DMS153 treated with DMSO at 0.1 percent for 48 hours (cell line): Measurements from ENCODE around the gene ACTL8.

ENCODE experiments used
- DNase-seq: peaks from one replicate; lab custom pipeline; 2025; ENCODE audit not compliant: unreplicated experiment; lab: John Stamatoyannopoulos, UW

The ACTL8 gene

GRCh38 chr1:17842686-17843085, 87.6 kb downstream of the ACTL8 start:
- no peak for DNase-seq

GRCh38 chr1:17844185-17844826, 89.2 kb downstream of the ACTL8 start:
- no peak for DNase-seq

GRCh38 chr1:17845583-17845982, 90.5 kb downstream of the ACTL8 start:
- DNase-seq, result no peak

- peak; percentile 68 for DNase-seq
These were observed 91.2 kb downstream of the ACTL8 start for GRCh38 chr1:17846341-17846740.

GRCh38 chr1:17847111-17847510, 92.0 kb downstream of the ACTL8 start:
- DNase-seq, result no peak

- DNase-seq, result no peak
These were observed 94.1 kb downstream of the ACTL8 start for GRCh38 chr1:17849216-17849615.

GRCh38 chr1:17851056-17851455, 95.9 kb downstream of the ACTL8 start:
- DNase-seq, result no peak

GRCh38 chr1:17852383-17852782, 97.2 kb downstream of the ACTL8 start:
- no peak for DNase-seq

- DNase-seq, result no peak
These were observed 98.3 kb downstream of the ACTL8 start for GRCh38 chr1:17853241-17853935.

- no peak for DNase-seq
These were observed 101.5 kb downstream of the ACTL8 start for GRCh38 chr1:17856496-17857108.

- no peak for DNase-seq
These were observed 102.0 kb downstream of the ACTL8 start for GRCh38 chr1:17857109-17857499.

GRCh38 chr1:17857996-17858395, 102.9 kb downstream of the ACTL8 start:
- no peak for DNase-seq

GRCh38 chr1:17860812-17861211, 105.7 kb downstream of the ACTL8 start:
- DNase-seq, result no peak

GRCh38 chr1:17861685-17862084, 106.6 kb downstream of the ACTL8 start:
- no peak for DNase-seq

GRCh38 chr1:17862121-17862520, 107.0 kb downstream of the ACTL8 start:
- no peak for DNase-seq

GRCh38 chr1:17865912-17866739, 111.0 kb downstream of the ACTL8 start:
- no peak for DNase-seq

- DNase-seq, result no peak
These were observed 111.6 kb downstream of the ACTL8 start for GRCh38 chr1:17866740-17867029.

GRCh38 chr1:17867470-17867869, 112.3 kb downstream of the ACTL8 start:
- DNase-seq, result no peak

- no peak for DNase-seq
These were observed 114.7 kb downstream of the ACTL8 start for GRCh38 chr1:17869815-17870214.

GRCh38 chr1:17870679-17871078, 115.5 kb downstream of the ACTL8 start:
- no peak for DNase-seq

- no peak for DNase-seq
These were observed 118.0 kb downstream of the ACTL8 start for GRCh38 chr1:17873007-17873675.
